HUES48 (cell line): Measurements from ENCODE around the gene MBTPS1.

ENCODE experiments used
- H3K27ac ChIP-seq: one replicate; pipeline ENCODE4 v1.7.0; 2013; ENCODE audit warnings: low read depth, low read length, inconsistent platforms
- H3K27me3 ChIP-seq: 2 replicates; pipeline ENCODE4 v1.6.1; 2013; ENCODE audit warnings: mild to moderate bottlenecking, low read length; ENCODE audit not compliant: control insufficient read depth, insufficient read depth
- H3K36me3 ChIP-seq: 2 replicates; pipeline ENCODE4 v1.6.1; 2013; ENCODE audit warnings: low read length; ENCODE audit not compliant: control insufficient read depth, insufficient read depth
- H3K4me1 ChIP-seq: 2 replicates; pipeline ENCODE4 v1.6.1; 2013; ENCODE audit warnings: mild to moderate bottlenecking, low read length; ENCODE audit not compliant: control insufficient read depth, insufficient read depth
- H3K4me3 ChIP-seq: 2 replicates; pipeline ENCODE4 v1.5.1; 2013; ENCODE audit warnings: mild to moderate bottlenecking, low read depth, low read length
- H3K9ac ChIP-seq: 2 replicates; pipeline ENCODE4 v1.6.1; 2013; ENCODE audit warnings: mild to moderate bottlenecking, low read depth, low read length, moderate library complexity
- H3K9me3 ChIP-seq: 2 replicates; pipeline ENCODE4 v1.6.1; 2013; ENCODE audit warnings: low read length; ENCODE audit not compliant: control insufficient read depth, insufficient read depth

MBTPS1 gene

DNA sequence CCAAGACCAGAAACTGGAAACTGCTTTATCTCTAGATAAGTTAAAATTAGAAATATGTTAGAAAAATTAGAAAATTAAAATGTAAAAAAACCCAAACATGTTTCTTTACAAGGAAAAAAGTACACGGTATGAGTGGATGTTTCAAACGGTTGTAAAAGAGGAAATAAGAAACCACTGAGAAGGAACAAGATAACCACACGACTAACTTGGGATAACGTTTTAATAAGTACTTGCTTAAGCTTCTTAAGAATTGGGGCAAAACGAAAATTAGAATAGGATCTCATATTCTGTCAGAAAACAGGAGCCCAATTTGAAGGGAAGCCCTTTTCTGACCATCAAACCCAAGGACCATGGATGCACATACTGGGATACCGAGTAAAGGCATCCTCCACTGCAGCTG is 31.0 kb downstream of the MBTPS1 start:
- no peaks in the 10 kb centered on the region for H3K9me3 ChIP-seq
- H3K27ac ChIP-seq, result no peak overlapping the region
- H3K4me3 ChIP-seq, result no peak overlapping the region
- H3K27me3 ChIP-seq, result no peaks in the 10 kb centered on the region
- no peaks in the 10 kb centered on the region for H3K4me1 ChIP-seq
- H3K9ac ChIP-seq, result no peak overlapping the region
- H3K36me3 ChIP-seq, result peaks cover 84% of the 10 kb centered on the region

GRCh38 chr16:84085271-84085667 is 31.5 kb downstream of the MBTPS1 start:
- no peak overlapping the region for H3K9ac ChIP-seq
- no peak overlapping the region for H3K27ac ChIP-seq
- no peak overlapping the region for H3K4me3 ChIP-seq
- H3K9me3 ChIP-seq, result no peaks in the 10 kb centered on the region
- no peaks in the 10 kb centered on the region for H3K4me1 ChIP-seq
- peaks cover 84% of the 10 kb centered on the region for H3K36me3 ChIP-seq
- no peaks in the 10 kb centered on the region for H3K27me3 ChIP-seq

DNA sequence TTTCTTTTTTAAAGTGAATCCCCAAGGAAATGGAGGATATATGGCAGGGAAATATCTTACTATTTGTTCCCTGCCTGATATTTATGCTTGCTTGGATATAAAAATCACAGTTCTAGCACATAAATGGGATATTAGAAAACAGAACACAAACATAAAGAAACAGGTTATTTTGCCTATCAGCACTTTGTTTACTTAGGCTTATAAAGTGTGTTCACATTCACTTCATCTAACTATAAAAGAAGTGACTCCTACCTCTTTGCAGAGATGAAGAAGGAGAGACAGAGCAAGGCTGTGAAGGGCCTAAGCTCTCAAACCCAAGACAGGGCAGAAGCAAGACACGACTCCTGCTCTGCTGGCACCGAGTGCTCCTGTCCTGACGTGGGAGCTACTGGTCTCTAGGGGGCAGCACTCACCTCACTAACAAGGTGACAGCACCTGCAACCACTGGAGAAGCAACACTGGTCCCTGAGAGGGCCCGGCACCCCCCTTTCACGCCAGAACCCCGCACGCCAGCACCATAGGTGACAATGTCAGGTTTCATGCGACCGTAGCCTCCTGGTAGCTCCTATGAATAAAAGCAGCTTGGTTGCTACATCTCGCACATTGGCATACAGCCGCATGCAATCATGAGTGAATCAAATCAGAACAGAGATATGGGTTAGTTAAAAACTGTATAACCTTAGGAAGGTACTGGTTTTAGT is 32.0 kb downstream of the MBTPS1 start:
- H3K27ac ChIP-seq, result no peak overlapping the region
- no peak overlapping the region for H3K9ac ChIP-seq
- H3K4me3 ChIP-seq, result no peak overlapping the region
- H3K36me3 ChIP-seq, result peaks cover 84% of the 10 kb centered on the region
- H3K9me3 ChIP-seq, result no peaks in the 10 kb centered on the region
- H3K4me1 ChIP-seq, result no peaks in the 10 kb centered on the region
- no peaks in the 10 kb centered on the region for H3K27me3 ChIP-seq

- H3K4me1 ChIP-seq, result no peaks in the 10 kb centered on the region
- no peak overlapping the region for H3K27ac ChIP-seq
- no peaks in the 10 kb centered on the region for H3K27me3 ChIP-seq
- H3K9ac ChIP-seq, result no peak overlapping the region
- peaks cover 78% of the 10 kb centered on the region for H3K36me3 ChIP-seq
- no peak overlapping the region for H3K4me3 ChIP-seq
- no peaks in the 10 kb centered on the region for H3K9me3 ChIP-seq
Measured at GRCh38 chr16:84082835-84083569, 33.7 kb downstream of the MBTPS1 start.

- Histone ChIP-seq H3K27me3 (no peaks in the 10 kb centered on the region), H3K4me1 (no peaks in the 10 kb centered on the region), H3K27ac (no peak overlapping the region), H3K9me3 (no peaks in the 10 kb centered on the region), H3K4me3 (no peak overlapping the region), H3K36me3 (peaks cover 70% of the 10 kb centered on the region), H3K9ac (no peak overlapping the region)
Measured at GRCh38 chr16:84082110-84082509, 34.6 kb downstream of the MBTPS1 start.

DNA sequence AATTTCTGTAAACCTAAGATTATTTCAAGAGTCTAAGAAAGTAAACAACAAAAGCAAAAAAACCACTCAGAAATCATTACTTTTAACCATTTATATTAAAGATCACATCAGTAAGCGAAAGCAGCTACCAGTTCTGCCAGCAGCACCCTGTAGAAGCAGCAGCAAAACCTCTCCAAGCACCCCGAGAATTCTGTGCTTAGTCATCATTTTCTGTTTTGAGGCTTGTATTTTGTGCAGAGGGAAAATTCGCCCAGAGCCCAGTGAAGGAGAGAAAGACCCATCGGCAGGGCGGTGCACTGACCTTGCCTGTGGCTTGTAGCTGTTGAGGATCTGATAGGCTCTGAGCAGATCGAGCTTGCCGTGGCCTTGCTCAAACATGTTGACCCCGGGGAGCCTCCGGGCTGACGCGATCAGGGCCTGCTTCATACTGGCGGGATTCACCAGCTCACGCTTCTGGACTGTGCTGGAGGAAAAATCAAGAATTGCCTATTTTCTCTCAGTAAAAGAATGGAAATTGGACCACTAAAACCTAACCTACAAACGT is 35.2 kb downstream of the MBTPS1 start:
- Histone ChIP-seq H3K9me3 (no peaks in the 10 kb centered on the region), H3K27me3 (no peaks in the 10 kb centered on the region), H3K9ac (no peak overlapping the region), H3K27ac (no peak overlapping the region), H3K36me3 (peaks cover 67% of the 10 kb centered on the region), H3K4me1 (no peaks in the 10 kb centered on the region), H3K4me3 (no peak overlapping the region)

DNA sequence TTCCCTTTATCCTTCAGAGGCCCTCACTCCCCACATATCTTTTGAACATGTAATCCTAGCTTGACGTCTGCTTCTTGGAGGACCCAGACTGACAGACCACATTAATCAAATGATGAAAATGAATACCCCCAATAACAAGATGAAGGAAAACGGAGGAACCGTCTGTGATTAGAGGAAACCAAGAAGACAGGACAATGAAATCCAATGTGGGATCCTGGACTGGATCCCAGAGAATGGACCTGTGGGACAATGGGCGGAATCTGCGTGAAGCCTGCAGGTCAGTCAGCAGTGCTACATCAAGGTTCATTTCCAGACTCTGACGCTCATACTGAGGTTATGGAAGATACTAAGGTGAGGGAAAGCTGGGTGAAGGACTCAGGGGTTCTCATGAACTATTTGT is 35.9 kb downstream of the MBTPS1 start:
- Histone ChIP-seq H3K9ac (no peak overlapping the region), H3K36me3 (peaks cover 65% of the 10 kb centered on the region), H3K27me3 (no peaks in the 10 kb centered on the region), H3K27ac (no peak overlapping the region), H3K4me1 (no peaks in the 10 kb centered on the region), H3K4me3 (no peak overlapping the region), H3K9me3 (no peaks in the 10 kb centered on the region)

DNA sequence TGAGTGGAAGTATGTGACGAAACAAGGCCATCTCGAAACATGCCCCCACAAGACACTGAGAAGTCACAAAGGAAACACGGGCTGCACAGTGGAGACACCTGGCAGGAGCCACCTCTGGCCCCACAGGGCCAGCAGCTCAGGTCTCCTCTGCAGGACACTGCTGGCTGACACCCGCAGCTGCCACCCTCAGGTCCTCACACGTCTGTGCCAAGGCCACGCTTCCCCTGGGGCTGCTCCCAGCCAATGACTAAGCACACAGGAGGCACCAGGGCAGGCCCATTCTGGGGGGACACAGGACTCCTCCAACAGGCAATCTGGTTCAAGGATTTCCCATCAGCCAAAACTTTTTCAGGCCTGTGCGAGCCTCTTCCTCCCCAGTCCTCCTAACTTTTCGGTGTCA is 36.4 kb downstream of the MBTPS1 start:
- H3K4me3 ChIP-seq, result no peak overlapping the region
- no peak overlapping the region for H3K27ac ChIP-seq
- no peaks in the 10 kb centered on the region for H3K9me3 ChIP-seq
- H3K27me3 ChIP-seq, result no peaks in the 10 kb centered on the region
- no peak overlapping the region for H3K9ac ChIP-seq
- no peaks in the 10 kb centered on the region for H3K4me1 ChIP-seq
- peaks cover 68% of the 10 kb centered on the region for H3K36me3 ChIP-seq

- no peak overlapping the region for H3K4me3 ChIP-seq
- no peak overlapping the region for H3K27ac ChIP-seq
- H3K9ac ChIP-seq, result no peak overlapping the region
- no peaks in the 10 kb centered on the region for H3K9me3 ChIP-seq
- H3K27me3 ChIP-seq, result no peaks in the 10 kb centered on the region
- peaks cover 73% of the 10 kb centered on the region for H3K36me3 ChIP-seq
- no peaks in the 10 kb centered on the region for H3K4me1 ChIP-seq
Measured at GRCh38 chr16:84079664-84080063, 37.1 kb downstream of the MBTPS1 start.

DNA sequence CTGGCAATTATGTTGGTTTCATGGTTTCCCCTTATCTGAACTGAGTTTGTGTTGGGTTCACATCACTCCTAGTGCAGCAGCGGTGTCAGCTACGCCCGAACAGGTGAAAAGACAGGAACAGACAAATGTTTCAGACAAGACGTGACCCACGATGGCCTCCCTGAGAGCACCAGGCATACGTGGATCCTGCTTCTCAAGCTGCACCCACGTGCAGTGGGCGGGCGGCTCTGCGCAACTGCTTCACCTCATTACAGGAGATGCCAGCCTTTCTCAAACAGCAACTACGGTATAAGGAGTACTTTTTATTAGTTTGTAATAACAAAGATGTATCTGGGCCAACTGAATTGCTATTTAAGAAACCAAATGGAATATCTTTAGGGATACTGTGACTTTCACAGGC is 41.4 kb downstream of the MBTPS1 start:
- H3K9me3 ChIP-seq, result no peaks in the 10 kb centered on the region
- no peaks in the 10 kb centered on the region for H3K27me3 ChIP-seq
- no peak overlapping the region for H3K27ac ChIP-seq
- no peak overlapping the region for H3K9ac ChIP-seq
- H3K4me3 ChIP-seq, result no peak overlapping the region
- peaks cover 73% of the 10 kb centered on the region for H3K36me3 ChIP-seq
- H3K4me1 ChIP-seq, result no peaks in the 10 kb centered on the region

DNA sequence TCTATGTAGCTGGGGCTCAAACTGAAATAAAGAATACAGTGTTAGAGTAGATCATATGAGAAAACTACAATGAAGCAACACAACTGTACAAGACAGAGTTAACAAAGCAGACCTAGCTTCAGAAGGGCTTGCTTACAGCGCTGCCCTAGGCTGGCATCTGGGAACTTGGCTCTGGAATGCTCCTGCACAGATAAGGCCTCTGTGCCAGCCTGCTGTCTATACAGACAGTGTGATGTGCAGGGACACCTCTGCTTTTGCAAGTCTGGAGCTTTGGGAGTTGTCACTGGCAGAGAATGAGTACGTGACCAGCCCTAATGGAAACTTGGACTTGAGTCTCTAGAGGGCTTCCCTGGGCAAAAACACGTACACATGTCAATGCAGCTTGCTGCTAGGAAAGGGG is 42.0 kb downstream of the MBTPS1 start:
- H3K27me3 ChIP-seq, result no peaks in the 10 kb centered on the region
- H3K4me1 ChIP-seq, result no peaks in the 10 kb centered on the region
- no peaks in the 10 kb centered on the region for H3K9me3 ChIP-seq
- H3K36me3 ChIP-seq, result peaks cover 73% of the 10 kb centered on the region
- no peak overlapping the region for H3K27ac ChIP-seq
- no peak overlapping the region for H3K4me3 ChIP-seq
- no peak overlapping the region for H3K9ac ChIP-seq
